Thoracic aorta (tissue), 2 donors: ENCODE results near the gene BCO2. TPM values are rescaled to one million over a fixed set of nuclear protein-coding genes. Genes with fewer than 3 reads are reported as not detected.
A peak's percentile ranks its signal among the peaks of the same experiment; 100 is the strongest.
"Not testable (repeated sequence)": the region's sequence is repeated elsewhere in the genome, so short reads cannot be mapped to it uniquely, and the experiment has no call there.

Experiments used
- ATAC-seq: fragments of 150-250 bp; one replicate; pipeline ENCODE4 v1.8.0; 2017; ENCODE audit warnings: low read depth; ENCODE audit not compliant: insufficient number of reproducible peaks, low FRiP score
- DNase-seq: peaks from one replicate; pipeline ENCODE4 v3.0.0-alpha.2; 2020; ENCODE audit warnings: low spot score
- H3K27ac ChIP-seq, 2 donors: fragments of 200-600 bp; sonication (generic); 1 replicate in 1 of 2; 2 replicates in 1 of 2; pipeline ENCODE4 v1.5.1; 2016; ENCODE audit warnings: mild to moderate bottlenecking in 2 of 2, moderate library complexity in 2 of 2
- H3K27me3 ChIP-seq: fragments of 200-600 bp; sonication (generic); replicated peaks from 2 replicates; pipeline ENCODE4 v1.6.0; 2016; ENCODE audit warnings: mild to moderate bottlenecking; ENCODE audit not compliant: insufficient read depth
- H3K36me3 ChIP-seq: fragments of 200-600 bp; sonication (generic); one replicate; pipeline ENCODE4 v1.5.1; 2016
- H3K4me1 ChIP-seq, 2 donors: fragments of 200-600 bp; sonication (generic); 1 replicate in 1 of 2; 2 replicates in 1 of 2; pipeline versions ENCODE4 v1.5.1 to v1.6.0; 2016; ENCODE audit warnings: low read depth in 2 of 2, mild to moderate bottlenecking in 1 of 2; ENCODE audit not compliant: control insufficient read depth in 1 of 2
- H3K4me3 ChIP-seq: fragments of 200-600 bp; sonication (generic); 2 replicates; pipeline ENCODE4 v1.5.1; 2016; ENCODE audit warnings: mild to moderate bottlenecking
- H3K9me3 ChIP-seq: fragments of 200-600 bp; sonication (generic); 2 replicates; pipeline ENCODE4 v1.5.1; 2016
- total RNA-seq, 2 donors: library from RNA; depleted of rRNA; stranded (reverse); fragments of >200 nt; gene quantifications; one replicate each; pipeline versions ENCODE4 v1.1.0 to v1.2.3, GENCODE V29; 2016
- TF ChIP-seq, protein P1 (sequence below): fragments of 200-600 bp; sonication (generic); IDR thresholded peaks from one replicate; pipeline ENCODE4 v1.5.1; 2019; ENCODE audit warnings: antibody characterized with exemption

Gene BCO2
- total RNA-seq, 2 donors from 2014 or later: 7.2 to 26.6 TPM

DNA sequence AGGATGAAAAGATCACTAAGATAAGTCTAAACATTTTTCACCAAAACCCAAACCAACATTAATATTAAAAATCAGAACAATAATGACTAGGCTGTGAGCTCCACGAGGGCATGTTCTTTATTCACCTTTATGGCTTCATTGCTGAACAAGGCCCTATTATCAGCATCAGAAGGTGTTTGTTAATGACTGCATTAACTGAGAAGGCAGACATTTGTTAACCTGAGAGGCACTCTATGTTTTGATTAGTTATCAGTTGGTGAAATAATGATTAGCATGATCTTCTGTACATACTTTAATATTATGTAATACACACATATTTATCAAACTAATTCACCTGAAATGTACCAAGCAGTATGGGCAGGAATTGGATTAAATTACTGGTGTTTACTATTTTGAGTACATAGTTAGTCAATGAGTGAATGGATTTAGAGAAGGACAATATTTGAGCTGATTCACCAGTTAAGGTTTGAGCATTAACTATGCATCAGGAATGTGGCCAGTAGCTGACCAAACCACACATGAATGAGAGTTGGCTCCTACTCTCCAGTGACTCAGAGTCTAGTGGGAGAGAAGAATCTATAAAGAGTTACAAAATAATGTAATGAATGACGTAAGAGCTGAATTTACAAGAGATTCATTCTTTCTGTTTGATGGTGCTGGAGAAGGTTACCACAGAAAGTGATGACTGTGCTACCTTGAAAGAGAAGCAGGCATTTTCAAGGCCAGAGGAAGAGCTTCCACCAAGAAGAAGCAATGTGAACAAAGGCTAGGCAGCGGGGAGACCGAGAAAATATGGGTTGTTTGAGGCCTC, 18.2 kb upstream of the BCO2 start:
- peaks cover 4 to 5% of the 10 kb centered on the region in 2 donors for H3K4me1 ChIP-seq
- no peaks in the 10 kb centered on the region for H3K36me3 ChIP-seq
- ATAC-seq: peak; percentile 97
- no peaks in the 10 kb centered on the region for H3K9me3 ChIP-seq
- TF ChIP-seq, protein P1, sequence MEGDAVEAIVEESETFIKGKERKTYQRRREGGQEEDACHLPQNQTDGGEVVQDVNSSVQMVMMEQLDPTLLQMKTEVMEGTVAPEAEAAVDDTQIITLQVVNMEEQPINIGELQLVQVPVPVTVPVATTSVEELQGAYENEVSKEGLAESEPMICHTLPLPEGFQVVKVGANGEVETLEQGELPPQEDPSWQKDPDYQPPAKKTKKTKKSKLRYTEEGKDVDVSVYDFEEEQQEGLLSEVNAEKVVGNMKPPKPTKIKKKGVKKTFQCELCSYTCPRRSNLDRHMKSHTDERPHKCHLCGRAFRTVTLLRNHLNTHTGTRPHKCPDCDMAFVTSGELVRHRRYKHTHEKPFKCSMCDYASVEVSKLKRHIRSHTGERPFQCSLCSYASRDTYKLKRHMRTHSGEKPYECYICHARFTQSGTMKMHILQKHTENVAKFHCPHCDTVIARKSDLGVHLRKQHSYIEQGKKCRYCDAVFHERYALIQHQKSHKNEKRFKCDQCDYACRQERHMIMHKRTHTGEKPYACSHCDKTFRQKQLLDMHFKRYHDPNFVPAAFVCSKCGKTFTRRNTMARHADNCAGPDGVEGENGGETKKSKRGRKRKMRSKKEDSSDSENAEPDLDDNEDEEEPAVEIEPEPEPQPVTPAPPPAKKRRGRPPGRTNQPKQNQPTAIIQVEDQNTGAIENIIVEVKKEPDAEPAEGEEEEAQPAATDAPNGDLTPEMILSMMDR: no peak
- H3K27ac ChIP-seq: no peak overlapping the region
- no peaks in the 10 kb centered on the region for H3K27me3 ChIP-seq
- peak; percentile 31 for DNase-seq
- H3K4me3 ChIP-seq: no peak overlapping the region

DNA sequence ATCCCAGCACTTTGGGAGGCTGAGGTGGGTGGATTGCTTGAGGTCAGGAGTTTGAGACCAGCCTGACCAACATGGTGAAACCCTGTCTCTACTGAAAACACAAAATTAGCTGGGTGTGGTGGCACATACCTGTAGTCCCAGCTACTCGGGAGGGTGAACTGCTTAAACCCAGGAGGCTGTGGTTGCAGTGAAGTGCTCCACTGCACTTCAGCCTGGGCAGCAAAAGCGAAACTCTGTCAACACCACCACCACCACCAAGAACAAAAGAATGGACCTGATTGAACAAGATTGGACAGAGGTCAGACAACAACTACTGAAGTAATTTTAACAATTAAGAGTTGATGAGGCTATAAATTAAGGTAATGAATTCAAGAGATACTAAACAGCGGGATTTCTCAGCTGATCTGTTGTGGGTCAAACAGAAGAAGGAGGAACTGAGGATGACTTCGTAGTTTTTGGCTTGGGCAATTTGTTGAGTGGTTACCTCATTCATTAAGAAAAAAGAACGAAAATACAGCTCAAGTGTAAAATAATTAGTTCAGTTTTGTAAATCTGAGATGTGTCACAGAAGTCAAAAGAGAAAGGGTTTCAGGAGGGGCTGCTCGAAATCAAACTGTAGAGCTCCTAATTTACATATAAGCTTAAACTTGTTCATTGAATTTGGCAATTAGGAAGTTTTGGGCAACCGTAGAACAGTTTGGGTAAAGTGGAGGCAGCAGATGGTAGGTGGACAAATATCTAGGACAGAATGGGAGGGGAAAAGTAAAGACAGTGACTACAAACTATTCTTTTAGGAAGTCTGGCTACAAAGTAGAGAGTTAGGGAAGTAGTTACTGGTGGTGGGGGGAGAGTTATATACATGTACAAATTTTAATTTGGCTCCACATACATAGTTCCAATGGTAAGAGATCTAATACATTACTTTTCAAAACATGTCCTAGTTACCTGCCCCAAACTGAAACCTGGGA, 15.9 kb upstream of the BCO2 start:
- TF ChIP-seq, protein P1: no peak
- DNase-seq (no peak), ATAC-seq (no peak)
- H3K9me3 ChIP-seq: no peaks in the 10 kb centered on the region
- no peaks in the 10 kb centered on the region for H3K36me3 ChIP-seq
- H3K27ac ChIP-seq: peak overlapping the region in 1 of 2 donors; percentile 11
- H3K27me3 ChIP-seq: no peaks in the 10 kb centered on the region
- peaks cover 4 to 5% of the 10 kb centered on the region in 2 donors for H3K4me1 ChIP-seq
- no peak overlapping the region for H3K4me3 ChIP-seq

DNA sequence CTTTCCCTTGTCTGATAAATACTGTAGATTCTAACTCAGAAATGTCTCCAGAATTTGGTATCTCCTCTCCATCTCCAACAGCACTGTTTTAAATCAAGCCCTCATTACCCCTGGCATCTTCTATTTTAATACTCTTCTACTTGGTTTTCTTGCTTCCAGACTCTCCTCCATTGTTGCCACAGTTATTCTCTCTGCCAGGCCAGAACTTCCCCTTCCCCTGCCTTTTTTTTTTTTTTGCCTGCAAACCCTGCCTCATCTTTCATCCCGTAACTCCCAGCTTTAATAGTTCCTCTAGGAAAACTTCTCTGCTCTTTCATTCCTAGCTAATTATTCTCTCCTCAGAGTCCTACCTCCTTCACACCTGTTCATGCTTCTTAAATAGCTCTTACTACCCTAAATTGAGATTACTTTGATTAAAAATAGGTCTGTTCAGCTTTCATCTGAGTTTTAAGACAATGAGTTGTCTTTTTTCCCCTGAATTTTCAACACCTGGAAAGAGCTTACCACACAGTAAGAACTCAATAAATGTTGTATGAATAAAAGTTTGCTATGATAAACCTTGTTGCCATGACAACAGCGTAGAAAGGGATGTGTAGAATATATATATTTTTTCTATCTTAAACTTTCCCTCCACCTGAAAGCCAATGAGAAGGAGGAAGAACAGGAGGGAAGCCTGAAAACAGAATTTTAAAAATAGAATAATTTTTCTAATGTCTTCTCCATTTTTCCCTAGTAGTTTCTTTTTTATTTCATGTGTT, 15.0 kb upstream of the BCO2 start:
- H3K36me3 ChIP-seq: no peaks in the 10 kb centered on the region
- peak overlapping the region; percentile 10 for H3K4me3 ChIP-seq
- no peak for DNase-seq
- peaks cover 4 to 5% of the 10 kb centered on the region in 2 donors for H3K4me1 ChIP-seq
- H3K9me3 ChIP-seq: no peaks in the 10 kb centered on the region
- H3K27ac ChIP-seq: peak overlapping the region in 1 of 2 donors; percentile 11
- no peak for ATAC-seq
- H3K27me3 ChIP-seq: no peaks in the 10 kb centered on the region
- TF ChIP-seq, protein P1: no peak

DNA sequence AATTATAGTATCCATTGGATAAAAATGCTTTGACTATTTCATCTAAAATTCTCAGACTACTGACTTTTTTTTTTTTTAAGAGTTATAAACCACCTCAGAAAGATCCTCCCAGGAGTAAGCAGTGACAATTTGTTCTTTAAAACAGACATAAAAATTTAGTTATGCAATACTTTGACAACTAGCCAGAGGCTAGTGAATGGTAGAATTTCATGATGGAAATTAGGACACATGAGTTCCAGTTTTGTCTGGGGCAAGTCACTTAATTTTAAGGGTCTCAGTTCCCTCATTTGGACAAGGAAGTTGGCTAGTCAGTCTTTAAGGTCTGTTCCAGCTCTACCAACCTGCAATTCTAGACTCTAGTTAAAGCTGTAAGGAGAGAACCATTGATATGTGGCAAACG, 14.3 kb upstream of the BCO2 start:
- Histone ChIP-seq H3K36me3 (no peaks in the 10 kb centered on the region), H3K4me3 (no peak overlapping the region), H3K27me3 (no peaks in the 10 kb centered on the region), H3K27ac (no peak overlapping the region), H3K4me1 (peaks cover 4 to 5% of the 10 kb centered on the region in 2 donors), H3K9me3 (no peaks in the 10 kb centered on the region)
- ATAC-seq (no peak), DNase-seq (no peak)
- TF ChIP-seq, protein P1: no peak

DNA sequence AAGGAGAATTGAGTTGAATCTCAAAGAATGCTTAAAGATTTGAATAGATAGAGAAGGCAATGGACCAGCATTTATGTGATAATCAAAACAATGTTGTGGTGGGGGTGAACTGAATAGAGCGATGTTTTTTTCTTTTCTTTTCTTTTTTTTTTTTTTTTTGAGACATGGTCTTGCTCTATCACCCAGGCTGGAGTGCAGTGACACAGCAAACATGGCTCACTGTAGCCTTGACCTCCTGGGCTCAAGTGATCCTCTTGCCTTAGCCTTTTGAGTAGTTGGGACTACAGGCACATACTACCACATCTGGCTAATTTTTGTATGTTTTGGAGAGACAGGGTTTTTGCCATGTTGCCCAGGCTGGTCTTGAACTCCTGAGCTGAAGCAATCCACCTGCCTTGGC, 13.1 kb upstream of the BCO2 start:
- DNase-seq, H3K9me3 ChIP-seq, ATAC-seq, H3K27ac ChIP-seq, H3K4me1 ChIP-seq, H3K27me3 ChIP-seq, H3K36me3 ChIP-seq: not testable (repeated sequence)
- H3K4me3 ChIP-seq: peak overlapping the region; percentile 34
